NB4 (cell line): ENCODE measurements around the gene CPA5.

Experiments used
- DNase-seq: peaks from one replicate; pipeline ENCODE4 v3.0.0; 2010; ENCODE audit warnings: low read depth
- H3K4me3 ChIP-seq: one replicate; pipeline ENCODE4 v1.5.1; 2011; ENCODE audit warnings: mild to moderate bottlenecking, low read depth, low read length, moderate library complexity
- MYC ChIP-seq: IDR thresholded peaks from 2 replicates; pipeline ENCODE4 v1.6.1; 2011; ENCODE audit warnings: low read depth, low read length
- POLR2A ChIP-seq: IDR thresholded peaks from 2 replicates; pipeline ENCODE4 v1.6.1; 2011; ENCODE audit warnings: mild to moderate bottlenecking; ENCODE audit not compliant: insufficient read length; ENCODE audit errors: extremely low read depth
- TF ChIP-seq, protein P1 (sequence below): IDR thresholded peaks from one replicate; pipeline ENCODE4 v1.5.1; 2012; ENCODE audit warnings: low read depth, low read length
- TF ChIP-seq, protein P2 (sequence below): IDR thresholded peaks from 2 replicates; pipeline ENCODE4 v1.6.1; 2011; ENCODE audit warnings: low read depth, low read length

CPA5 gene

DNA sequence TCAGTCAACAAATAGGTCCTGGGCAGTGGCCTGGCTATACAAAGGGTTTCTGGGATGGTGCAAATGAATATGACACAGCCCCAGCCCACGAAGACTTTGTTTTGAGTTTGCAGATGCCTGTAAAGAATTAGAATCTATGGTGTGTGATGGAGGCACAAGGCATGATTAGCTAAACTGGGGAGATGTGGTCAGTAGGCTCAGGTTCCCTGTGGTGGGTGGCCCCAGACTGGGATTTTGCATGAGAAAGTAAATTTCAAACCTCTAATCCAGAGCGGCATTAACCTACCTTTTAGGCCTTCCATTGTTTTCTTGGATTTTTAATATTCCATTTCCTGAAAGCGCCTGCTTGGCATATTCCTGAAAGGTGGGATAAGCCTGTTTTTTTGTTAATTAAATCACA, 6.4 kb upstream of the CPA5 start:
- TF ChIP-seq POLR2A (no peak), MYC (no peak)
- TF ChIP-seq, protein P1, sequence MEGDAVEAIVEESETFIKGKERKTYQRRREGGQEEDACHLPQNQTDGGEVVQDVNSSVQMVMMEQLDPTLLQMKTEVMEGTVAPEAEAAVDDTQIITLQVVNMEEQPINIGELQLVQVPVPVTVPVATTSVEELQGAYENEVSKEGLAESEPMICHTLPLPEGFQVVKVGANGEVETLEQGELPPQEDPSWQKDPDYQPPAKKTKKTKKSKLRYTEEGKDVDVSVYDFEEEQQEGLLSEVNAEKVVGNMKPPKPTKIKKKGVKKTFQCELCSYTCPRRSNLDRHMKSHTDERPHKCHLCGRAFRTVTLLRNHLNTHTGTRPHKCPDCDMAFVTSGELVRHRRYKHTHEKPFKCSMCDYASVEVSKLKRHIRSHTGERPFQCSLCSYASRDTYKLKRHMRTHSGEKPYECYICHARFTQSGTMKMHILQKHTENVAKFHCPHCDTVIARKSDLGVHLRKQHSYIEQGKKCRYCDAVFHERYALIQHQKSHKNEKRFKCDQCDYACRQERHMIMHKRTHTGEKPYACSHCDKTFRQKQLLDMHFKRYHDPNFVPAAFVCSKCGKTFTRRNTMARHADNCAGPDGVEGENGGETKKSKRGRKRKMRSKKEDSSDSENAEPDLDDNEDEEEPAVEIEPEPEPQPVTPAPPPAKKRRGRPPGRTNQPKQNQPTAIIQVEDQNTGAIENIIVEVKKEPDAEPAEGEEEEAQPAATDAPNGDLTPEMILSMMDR: no peak
- TF ChIP-seq, protein P2, sequence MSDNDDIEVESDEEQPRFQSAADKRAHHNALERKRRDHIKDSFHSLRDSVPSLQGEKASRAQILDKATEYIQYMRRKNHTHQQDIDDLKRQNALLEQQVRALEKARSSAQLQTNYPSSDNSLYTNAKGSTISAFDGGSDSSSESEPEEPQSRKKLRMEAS: no peak
- DNase-seq: no peak
- no peak overlapping the region for H3K4me3 ChIP-seq

DNA sequence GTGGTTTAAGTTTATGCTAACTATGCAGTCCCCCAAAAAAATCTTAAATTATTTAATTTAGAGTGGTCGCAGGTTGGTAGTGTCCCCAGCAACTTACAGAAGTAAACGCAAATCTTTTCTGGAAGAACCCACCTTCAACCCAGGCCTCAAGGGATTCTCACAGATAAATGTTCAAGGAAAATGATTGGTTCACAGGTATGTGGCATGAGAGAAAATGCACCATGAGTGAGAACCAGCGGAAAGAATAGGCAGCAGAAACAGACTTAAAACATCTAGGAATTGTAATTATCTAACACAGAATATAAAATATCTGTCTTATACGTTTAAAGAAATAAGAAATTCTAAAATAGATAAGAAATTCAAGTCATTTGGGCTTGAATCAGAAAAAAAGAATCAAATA, 2.7 kb upstream of the CPA5 start:
- no peak overlapping the region for H3K4me3 ChIP-seq
- TF ChIP-seq MYC (no peak), POLR2A (no peak)
- TF ChIP-seq, protein P1: no peak
- TF ChIP-seq, protein P2: no peak
- DNase-seq: no peak

DNA sequence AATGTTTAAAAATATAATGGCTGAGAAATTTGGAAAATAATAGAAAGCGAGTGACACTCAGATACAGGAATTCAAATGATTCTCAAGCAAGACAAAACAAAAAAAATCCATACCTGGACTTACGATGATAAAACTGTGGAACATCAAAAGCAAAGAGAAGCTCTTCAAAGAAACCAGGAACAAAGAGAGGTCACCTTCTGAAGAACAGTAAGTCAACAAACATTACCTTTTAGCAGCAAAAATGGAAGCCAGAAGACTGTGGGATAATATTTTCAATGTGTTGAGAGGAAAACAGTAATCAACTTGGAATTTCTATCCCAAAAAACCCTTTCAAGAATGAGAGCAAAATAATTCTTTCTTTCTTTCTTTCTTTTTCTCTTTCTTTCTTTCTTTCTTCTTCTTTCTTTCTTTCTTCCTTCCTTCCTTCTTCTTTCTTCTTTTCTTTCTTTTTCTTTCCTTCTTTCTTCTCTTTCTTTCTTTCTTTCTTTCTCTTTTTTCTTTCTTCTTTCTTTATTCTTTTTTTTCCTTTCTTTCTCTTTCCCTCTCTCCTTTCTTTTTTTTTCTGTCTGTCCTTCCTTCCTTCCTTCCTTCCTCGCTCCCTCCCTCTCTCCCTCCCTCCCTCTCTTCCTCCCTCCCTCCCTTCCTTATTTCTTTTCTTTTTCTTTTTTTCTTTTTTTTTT, 1.8 kb upstream of the CPA5 start:
- no peak for DNase-seq
- H3K4me3 ChIP-seq: no peak overlapping the region
- TF ChIP-seq, protein P2: no peak
- TF ChIP-seq, protein P1: no peak
- TF ChIP-seq MYC (no peak), POLR2A (no peak)

DNA sequence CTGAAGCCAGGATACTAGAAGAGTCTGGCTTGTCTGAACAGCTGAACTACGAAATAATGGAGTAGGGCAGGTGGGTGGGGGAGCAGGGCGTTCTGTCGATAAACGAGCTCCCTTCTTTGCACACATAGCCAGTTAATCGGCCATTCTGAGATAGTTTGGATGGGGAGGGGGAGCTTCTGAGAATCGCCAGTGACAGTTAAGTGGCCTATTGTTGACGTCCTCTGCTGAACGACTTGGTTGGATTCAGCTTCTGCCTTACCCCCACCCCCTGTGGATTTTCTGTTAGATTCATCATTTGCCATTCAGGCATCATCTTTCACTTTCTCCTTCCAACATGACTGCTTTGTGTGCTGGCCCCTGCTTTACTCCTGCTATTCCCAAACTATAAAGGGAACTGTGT, 520 bp downstream of the CPA5 start:
- DNase-seq: no peak
- H3K4me3 ChIP-seq: no peak overlapping the region
- TF ChIP-seq, protein P2: no peak
- no peak for TF ChIP-seq POLR2A
- TF ChIP-seq MYC: no peak

DNA sequence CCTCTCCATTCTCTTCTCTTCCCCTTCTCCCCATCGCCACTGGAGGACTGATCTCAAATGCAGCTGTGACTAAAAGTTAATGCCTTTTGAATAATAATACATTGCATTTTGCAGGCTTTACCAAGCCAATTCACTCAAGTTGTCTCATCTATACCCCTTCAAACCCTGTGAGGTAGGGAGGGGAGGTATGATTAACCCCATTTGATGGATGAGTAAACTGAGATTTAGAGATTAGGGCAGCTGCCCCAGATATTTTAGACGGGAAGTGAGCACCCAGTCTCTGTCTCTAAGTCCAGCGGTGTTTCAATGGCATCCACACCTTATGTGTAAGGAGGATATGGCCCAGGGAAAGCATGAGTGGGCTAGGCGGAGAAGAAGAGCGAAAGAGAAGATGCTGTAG, 1.1 kb downstream of the CPA5 start:
- TF ChIP-seq MYC: no peak
- TF ChIP-seq, protein P1: no peak
- TF ChIP-seq, protein P2: no peak
- no peak for TF ChIP-seq POLR2A
- DNase-seq: no peak
- H3K4me3 ChIP-seq: no peak overlapping the region

DNA sequence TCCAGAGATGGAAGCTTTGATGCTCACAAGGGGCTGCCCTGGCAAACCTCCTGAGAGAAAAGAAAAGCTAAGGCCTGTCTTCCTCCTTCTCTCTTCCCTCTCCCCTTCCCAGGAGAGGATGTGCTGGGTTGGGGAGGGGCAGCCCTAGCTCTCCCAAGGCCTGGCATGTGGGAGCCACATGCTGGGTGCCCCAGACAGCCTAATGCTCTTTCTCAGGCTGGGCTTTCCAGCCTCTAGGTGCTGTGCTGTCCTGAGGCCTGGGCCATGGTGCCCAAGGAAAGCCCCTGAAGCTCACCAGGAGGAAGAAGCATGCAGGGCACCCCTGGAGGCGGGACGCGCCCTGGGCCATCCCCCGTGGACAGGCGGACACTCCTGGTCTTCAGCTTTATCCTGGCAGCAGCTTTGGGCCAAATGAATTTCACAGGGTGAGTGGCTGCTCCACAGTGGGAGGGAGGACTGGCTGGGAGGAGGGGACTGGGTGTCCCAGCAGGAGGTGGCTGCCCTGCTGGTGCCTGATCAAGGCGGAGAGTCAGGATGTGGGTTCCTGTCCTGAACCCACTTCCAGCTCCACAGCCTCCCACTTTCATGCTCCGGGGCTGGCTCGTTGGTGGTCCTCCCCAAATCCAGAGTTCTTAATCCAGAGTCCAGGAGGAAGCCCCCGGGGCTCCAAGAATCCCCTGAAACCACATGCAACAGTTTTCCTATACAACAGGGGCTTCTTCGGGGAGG, 1.7 kb downstream of the CPA5 start:
- TF ChIP-seq, protein P1: no peak
- no peak for TF ChIP-seq POLR2A
- no peak for TF ChIP-seq MYC
- TF ChIP-seq, protein P2: no peak
- H3K4me3 ChIP-seq: no peak overlapping the region
- no peak for DNase-seq
